Dendritic cell treated with granulocyte-macrophage colony-stimulating factor and Interleukin-4, amounts not matched to agents 40 ng/mL and 50 ng/mL, for 4 days (primary cell): ENCODE results near the gene POMZP3.
"Not testable (repeated sequence)": the region's sequence is repeated elsewhere in the genome, so short reads cannot be mapped to it uniquely, and the experiment has no call there.

Experiments used
- H3K27ac Mint-ChIP-seq: one replicate; pipeline ENCODE4 v1.8.0; 2022; ENCODE audit warnings: mild to moderate bottlenecking, mixed read lengths
- H3K27me3 Mint-ChIP-seq: one replicate; pipeline ENCODE4 v1.8.0; 2022; ENCODE audit warnings: mild to moderate bottlenecking, mixed read lengths
- H3K36me3 Mint-ChIP-seq: one replicate; pipeline ENCODE4 v1.8.0; 2022; ENCODE audit warnings: low read depth, mixed read lengths
- H3K4me1 Mint-ChIP-seq: one replicate; pipeline ENCODE4 v1.8.0; 2022; ENCODE audit warnings: low read depth, mixed read lengths
- H3K4me3 Mint-ChIP-seq: one replicate; pipeline ENCODE4 v1.8.0; 2022; ENCODE audit warnings: mild to moderate bottlenecking, moderate library complexity, mixed read lengths
- H3K9me3 Mint-ChIP-seq: one replicate; pipeline ENCODE4 v1.8.0; 2022; ENCODE audit warnings: mixed read lengths
- intact Hi-C: fragments of 100-400 bp; cut with micrococcal nuclease; formaldehyde crosslinking; loops from one replicate; pipeline ENCODE4 v1.15.0; 2022

The POMZP3 gene

DNA sequence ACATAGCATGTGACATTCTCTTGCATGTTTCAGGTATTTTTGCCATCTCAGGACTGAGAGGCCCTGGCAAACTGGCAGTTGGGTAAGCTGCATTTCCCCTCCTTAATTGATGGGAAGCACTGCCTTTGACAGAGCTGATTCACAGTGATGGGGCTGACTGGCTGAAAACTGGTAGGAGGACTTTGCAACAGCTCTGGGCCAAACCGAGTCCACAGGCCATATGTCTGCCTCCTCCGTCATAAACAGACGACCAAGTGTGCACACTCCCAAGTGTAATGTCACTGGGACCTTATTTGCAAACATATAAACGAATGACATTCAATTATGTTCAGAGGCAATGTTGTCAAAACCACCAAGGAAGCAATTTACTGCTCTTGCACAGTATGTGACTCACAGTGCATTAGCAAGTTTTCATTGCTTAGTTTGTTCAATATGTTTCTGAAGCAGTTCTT lies 56.7 kb downstream of the POMZP3 start:
- H3K27ac Mint-ChIP-seq, H3K4me3 Mint-ChIP-seq, H3K4me1 Mint-ChIP-seq, H3K27me3 Mint-ChIP-seq, H3K9me3 Mint-ChIP-seq, intact Hi-C loops: not testable (repeated sequence)
- H3K36me3 Mint-ChIP-seq = peaks cover 35% of the 10 kb centered on the region

- H3K27ac Mint-ChIP-seq, H3K4me1 Mint-ChIP-seq, H3K4me3 Mint-ChIP-seq, H3K27me3 Mint-ChIP-seq, intact Hi-C loops, H3K9me3 Mint-ChIP-seq: not testable (repeated sequence)
- H3K36me3 Mint-ChIP-seq = peaks cover 40% of the 10 kb centered on the region
These were observed 58.3 kb downstream of the POMZP3 start for GRCh38 chr7:76568742-76569141.

DNA sequence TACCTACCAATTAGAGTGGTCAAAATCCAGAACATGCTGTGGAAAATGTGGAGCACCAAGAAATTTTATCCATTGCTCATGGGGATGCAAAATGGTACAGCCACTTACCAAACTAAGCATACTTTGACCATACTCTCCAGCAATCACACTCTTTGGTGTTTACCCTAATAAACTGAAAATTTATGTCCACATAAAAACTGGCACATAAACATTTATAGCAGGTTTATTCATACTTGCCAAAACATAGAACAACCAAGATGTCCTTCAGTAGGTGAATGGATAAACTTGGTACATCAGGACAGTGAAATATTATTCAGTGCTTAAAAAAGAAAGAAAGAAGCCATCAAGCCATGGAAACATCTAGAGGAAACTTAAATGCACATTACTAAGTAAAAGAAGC lies 59.3 kb downstream of the POMZP3 start:
- H3K9me3 Mint-ChIP-seq, H3K27me3 Mint-ChIP-seq, H3K27ac Mint-ChIP-seq, intact Hi-C loops, H3K4me3 Mint-ChIP-seq, H3K4me1 Mint-ChIP-seq: not testable (repeated sequence)
- H3K36me3 Mint-ChIP-seq = peaks cover 42% of the 10 kb centered on the region

GRCh38 chr7:76567311-76567710 lies 59.8 kb downstream of the POMZP3 start:
- H3K9me3 Mint-ChIP-seq, H3K27ac Mint-ChIP-seq, H3K4me1 Mint-ChIP-seq, H3K27me3 Mint-ChIP-seq, intact Hi-C loops, H3K4me3 Mint-ChIP-seq: not testable (repeated sequence)
- H3K36me3 Mint-ChIP-seq = peaks cover 42% of the 10 kb centered on the region

- H3K4me1 Mint-ChIP-seq, H3K27ac Mint-ChIP-seq, H3K9me3 Mint-ChIP-seq, H3K4me3 Mint-ChIP-seq, H3K27me3 Mint-ChIP-seq, intact Hi-C loops: not testable (repeated sequence)
- H3K36me3 Mint-ChIP-seq = peaks cover 24% of the 10 kb centered on the region
These were observed 62.1 kb downstream of the POMZP3 start for GRCh38 chr7:76565001-76565400.

DNA sequence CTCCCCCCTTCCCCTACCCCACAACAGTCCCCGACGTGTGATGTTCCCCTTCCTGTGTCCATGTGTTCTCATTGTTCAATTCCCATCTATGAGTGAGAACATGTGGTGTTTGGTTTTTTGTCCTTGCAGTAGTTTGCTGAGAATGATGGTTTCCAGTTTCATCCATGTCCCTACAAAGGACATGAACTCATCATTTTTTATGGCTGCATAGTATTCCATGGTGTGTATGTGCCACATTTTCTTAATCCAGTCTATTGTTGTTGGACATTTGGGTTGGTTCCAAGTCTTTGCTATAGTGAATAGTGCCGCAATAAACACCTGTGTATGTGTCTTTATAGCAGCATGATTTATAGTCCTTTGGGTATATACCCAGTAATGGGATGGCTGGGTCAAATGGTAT lies 65.7 kb downstream of the POMZP3 start:
- H3K4me1 Mint-ChIP-seq, intact Hi-C loops, H3K4me3 Mint-ChIP-seq, H3K27ac Mint-ChIP-seq, H3K9me3 Mint-ChIP-seq, H3K27me3 Mint-ChIP-seq: not testable (repeated sequence)
- peaks cover 28% of the 10 kb centered on the region for H3K36me3 Mint-ChIP-seq

DNA sequence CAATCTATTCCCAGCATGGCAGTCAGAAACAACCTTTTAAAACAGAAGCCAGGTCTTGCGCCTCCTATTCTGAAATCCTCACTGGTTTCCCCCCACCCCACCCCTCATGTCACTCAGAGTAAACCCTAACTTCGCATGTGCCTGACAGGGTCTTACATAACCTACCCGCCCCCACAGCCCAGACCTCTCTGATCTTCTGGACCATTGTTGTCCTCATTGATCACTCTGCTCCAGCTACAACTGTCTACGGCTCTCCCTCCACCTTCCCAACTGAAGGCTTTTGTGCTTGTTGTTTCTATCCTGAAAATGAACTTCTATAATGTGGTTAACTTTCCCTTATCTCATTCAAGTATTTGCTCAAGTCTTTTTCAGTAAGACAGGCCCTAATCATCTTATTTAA lies 66.9 kb downstream of the POMZP3 start:
- intact Hi-C loops, H3K27ac Mint-ChIP-seq, H3K9me3 Mint-ChIP-seq, H3K27me3 Mint-ChIP-seq, H3K4me3 Mint-ChIP-seq, H3K4me1 Mint-ChIP-seq: not testable (repeated sequence)
- peaks cover 18% of the 10 kb centered on the region for H3K36me3 Mint-ChIP-seq
